Activated T-cell treated with anti-CD3 and anti-CD28 coated beads, Interleukin-2, amount 50 U/mL, for 48 hours (primary cell): ENCODE data around the gene XXYLT1.
"Not testable (repeated sequence)": the region's sequence is repeated elsewhere in the genome, so short reads cannot be mapped to it uniquely, and the experiment has no call there.

Experiments
- DNase-seq, 2 experiments: peaks; one replicate each; pipeline ENCODE4 v3.0.0-alpha.2; 2020

XXYLT1 gene

DNA sequence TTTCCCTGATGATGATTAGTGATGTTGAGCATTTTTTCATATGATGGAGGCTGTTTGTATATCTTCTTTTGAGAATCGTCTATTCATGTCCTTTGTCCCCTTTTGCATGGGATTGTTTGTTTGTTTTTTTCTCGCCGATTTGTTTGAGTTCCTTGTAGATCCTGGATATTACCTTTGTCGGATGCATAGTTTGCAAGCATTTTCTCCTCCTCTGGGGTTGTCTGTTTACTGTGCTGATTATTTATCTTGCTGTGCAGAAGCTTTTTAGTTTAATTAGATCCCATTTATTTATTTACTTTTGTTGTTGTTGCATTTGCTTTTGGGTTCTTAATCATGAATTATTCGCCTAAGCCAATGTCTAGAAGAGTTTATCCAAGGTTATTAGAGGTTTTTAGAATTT, 232.8 kb downstream of the XXYLT1 start:
- no peak for DNase-seq

DNA sequence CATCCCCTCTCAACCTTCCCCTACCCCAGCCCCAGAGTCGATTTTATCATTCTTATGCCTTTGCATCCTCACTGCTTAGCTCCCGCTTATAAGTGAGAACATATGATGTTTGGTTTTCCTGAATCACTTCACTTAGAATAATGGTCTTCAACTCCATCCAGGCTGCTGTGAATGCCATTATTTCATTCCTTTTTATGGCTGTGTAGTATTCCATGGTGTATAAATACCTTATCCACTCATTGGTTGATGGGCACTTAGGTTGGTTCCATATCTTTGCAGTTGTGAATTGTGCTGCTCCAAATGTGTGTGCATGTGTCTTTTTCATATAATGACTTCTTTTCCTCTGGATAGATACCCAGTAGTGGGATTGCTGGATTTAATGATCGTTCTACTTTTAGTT, 233.4 kb downstream of the XXYLT1 start:
- not testable (repeated sequence) for DNase-seq

DNA sequence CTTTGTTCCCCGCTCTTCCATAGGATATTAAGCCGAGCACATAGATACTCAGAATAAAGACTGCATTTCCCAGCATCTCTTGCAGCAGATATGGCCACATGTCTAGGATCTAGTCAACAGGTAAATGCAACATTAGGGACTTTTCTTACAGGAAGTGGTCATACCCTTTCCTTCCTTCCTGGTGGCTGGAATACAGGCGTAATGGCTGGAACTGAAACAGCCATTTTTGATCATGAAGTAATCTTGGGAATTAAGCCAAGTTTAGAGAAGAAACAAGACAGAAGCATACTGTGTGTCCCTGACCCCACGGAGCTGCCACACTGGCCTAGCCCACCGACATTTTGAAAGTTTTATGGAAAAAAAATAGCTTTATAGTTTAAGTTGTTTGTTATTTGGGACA, 234.0 kb downstream of the XXYLT1 start:
- DNase-seq = no peak

DNA sequence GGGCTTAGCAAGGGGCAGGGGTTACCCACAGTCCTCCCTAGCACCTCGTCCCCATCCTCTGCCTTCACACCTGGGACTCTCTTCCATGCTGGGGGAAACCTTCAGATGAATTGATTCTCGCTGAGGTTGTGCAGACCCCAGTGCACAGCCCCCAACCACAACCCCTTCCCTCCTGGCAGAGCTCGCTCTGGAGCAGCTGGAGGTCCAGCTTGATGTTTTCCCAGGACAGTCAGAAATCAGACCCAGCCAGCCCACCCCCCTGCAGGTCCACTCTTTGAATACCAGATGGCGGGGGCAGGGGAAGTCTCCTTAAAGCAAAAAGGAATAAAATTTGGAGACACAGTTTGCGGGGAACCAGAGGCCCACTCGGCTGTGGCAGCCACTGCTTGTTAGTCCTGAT, 234.4 kb downstream of the XXYLT1 start:
- DNase-seq = no peak

DNA sequence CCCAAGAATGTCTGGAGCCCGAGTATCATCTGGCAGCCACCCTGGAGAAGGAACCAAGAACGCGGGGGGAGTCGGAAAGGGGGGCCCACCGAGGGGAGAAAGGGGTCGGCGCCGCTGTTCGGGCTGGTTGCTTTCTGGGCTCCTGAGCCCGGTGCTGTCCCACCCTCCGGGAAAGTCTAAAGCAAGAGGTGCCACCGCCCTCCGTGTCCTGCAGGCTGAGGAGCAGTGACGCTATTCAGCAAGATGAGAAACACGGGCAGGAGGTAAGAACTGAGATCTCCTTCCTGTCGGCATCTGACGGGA, 234.8 kb downstream of the XXYLT1 start:
- no peak for DNase-seq

DNA sequence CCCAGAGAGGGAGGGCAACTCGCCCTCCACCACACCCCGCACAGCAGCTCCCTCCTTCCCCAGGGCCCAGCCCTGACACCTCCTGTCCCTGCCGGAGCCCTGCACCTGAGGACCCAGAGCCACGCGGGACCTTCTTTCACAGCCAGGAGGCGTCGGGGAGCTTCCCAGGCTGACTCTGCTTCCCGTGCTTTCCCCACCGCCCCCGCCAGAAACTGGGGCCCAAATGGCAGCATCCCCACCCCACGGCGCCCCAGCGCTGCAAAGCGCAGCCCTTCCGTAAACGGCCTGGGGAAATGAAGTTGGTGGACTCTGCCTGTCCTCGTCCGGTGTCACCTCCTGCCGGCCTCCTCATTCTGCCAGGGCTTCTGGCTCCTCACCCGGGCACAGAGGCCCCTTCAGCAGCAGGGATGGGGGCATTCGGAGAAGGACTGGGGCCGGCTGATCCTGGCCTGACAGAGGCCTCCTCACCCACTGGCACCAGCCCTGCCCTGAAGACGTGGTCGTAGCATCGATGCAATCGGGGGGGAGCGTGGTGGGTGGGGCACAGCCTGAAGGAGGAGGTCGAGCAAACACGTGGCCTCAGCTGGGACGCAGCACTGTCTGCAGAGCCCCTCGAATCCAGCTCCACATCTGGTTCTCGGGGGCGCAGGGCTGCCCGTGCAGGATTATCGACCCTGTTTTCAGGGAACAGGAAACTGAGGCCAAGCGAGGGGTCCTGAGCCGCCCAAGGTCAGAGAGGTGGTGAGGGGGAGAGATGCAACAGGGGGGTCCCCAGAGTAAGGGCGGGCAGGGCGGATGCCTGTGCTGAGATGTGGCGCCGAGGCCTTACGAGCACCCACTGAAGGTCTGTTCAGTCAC, 235.4 kb downstream of the XXYLT1 start:
- DNase-seq = no peak

DNA sequence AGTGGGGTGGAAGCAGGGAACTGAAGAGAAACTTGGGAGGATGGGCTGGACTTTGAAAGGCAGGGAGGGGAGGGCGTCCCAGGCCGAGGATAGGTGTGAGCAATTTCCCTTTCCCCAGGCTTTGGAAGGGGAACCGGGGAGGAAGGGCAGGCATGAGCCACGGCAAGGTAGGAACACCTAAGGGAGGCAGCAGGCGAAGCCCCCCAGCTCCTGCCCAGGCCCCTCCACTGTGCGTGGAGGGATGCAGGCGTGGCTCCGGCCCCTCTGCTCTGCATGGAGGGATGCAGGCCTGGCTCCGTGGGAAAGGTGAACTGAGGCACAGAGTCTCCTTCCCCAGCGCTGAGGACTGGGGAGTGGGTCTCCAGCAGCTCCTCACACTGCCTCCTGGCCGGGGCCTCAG, 236.4 kb downstream of the XXYLT1 start:
- no peak for DNase-seq

DNA sequence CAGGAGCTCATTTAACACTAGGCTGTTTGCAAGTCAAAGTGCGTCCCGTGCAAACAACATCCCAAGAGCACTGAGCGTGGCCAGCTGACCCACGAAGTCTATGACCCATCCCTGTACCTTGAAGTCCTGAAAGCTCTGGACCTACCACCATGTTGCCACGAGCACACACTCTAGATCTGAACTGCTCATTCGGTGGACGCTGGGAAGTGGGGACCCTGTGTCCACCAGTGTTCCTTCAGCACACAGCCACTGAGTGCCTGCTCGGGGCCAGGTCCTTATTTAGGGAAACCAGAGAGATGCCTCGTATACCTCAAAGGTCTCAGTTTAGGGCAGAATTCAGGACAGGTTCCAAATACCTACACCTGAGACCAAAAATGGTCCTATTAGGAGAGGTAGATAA, 236.9 kb downstream of the XXYLT1 start:
- no peak for DNase-seq

DNA sequence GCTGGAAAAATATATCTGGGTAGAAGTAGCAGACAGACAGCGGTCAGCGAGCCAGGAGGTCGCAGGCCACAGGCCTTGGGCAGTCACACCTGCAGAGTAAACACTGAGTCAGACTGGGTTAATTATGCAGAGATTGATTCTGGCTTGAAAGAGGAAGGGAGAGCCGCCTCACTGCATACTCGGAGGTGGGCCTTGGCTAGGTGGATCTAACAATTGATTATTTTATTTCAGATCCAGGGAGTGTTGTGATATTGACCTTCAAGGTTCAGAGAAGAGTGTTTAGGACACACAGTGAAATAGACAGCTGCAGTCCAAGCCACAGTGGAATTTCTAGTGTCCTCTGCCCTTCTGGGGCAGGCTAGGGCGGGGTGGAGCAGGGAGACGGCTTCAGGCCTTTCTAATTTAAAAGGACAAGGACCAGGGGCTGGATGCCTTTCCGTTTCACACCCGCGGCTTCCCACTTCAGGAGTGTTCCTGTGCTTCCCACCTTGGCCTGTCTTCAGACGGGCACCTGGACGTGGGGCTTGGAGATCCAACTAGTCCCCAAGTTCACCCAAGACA, 237.3 kb downstream of the XXYLT1 start:
- no peak for DNase-seq

DNA sequence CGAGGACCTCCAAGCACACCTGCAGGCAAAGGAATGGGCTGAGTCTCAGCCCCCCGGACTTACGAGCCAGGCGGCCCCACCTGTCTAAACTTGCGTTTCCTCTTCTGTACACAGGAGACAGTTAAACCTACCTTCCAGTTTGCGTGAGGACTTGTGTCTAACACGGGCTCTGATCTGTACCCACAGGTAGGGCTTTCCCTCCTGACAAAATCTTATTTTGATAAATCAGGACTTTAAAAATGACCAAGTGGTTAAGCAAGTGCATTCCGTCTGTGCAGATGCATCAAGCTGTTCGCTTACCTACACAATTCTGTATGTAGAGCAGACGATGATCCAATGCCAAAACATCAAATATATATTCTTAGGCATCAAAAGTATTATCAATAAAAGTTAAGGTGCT, 238.0 kb downstream of the XXYLT1 start:
- no peak for DNase-seq

DNA sequence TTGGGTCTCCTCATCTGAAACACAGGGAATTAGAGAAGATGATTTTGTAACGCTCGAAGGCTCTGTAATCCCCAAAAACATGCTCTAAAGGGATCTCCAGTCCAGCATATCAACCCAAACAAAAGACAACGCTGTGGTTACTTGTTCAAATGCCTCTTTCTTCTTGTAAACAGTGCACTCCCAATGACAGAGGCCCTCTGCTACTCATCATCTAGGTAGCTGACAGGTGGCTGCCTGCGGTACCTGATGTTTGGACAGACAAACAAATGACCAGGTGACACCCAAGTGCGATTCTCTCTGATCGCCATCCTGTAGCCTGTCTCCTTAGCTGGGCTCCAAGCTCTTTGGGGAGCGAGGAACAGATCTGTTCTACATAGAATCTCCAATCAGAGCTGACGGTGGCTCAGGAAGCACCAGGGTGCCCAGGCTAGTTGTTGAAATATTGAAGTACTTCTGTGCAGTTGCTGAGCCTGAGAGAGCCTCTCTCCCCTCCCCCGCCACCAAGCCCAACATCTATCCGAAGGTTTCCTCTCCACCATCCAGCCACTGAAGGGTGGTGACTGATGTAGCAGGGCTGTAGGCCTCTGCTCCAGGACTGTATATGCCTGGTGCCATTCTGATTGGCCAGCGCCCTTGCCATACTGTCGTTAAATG, 238.7 kb downstream of the XXYLT1 start:
- no peak for DNase-seq

DNA sequence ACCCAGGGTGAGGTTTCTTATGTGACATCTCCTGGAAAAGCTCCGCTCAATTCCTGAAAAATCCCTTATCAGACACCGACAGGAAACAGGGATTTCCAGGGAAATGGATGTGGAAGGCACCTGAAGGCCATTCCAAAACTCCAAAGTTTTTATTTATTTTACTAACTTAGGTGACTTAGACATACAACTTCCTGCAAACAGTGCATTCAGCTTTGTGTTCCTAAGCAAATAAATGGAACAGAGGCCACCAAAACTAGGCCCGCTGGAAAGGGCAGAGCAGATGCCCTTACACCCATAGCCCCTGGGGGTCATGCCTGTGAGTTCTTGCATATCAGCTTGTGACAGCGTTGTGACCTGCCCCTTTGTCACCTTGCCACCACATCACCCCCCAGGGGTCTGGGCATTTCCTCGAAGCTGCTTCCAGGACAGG, 239.4 kb downstream of the XXYLT1 start:
- no peak for DNase-seq

DNA sequence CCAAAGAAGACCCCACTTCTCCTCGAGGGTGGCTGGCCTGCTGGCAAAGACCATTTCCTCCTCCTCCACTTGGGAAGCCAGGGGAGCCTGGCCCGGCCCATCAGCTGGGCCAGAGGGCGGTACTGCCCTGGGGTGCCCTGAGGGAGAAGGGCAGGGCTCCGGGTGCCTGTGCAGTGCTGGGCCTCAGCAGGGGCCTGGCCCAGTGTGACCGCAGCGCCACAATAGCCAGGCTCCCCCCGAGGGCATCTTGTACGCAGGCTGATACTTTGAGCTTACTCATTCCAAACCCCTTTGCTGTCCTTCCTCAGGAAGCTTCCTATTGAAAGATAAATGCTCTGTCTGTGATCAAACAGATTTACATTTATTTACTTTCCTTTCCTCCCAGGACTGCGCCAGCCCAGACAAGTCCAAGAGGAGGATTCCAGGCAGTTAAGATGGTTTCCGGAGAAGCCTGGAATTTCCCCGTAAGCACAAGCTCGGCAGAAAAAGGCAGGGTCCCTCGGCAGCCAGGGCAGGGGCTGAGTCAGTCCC, 240.1 kb downstream of the XXYLT1 start:
- no peak for DNase-seq

DNA sequence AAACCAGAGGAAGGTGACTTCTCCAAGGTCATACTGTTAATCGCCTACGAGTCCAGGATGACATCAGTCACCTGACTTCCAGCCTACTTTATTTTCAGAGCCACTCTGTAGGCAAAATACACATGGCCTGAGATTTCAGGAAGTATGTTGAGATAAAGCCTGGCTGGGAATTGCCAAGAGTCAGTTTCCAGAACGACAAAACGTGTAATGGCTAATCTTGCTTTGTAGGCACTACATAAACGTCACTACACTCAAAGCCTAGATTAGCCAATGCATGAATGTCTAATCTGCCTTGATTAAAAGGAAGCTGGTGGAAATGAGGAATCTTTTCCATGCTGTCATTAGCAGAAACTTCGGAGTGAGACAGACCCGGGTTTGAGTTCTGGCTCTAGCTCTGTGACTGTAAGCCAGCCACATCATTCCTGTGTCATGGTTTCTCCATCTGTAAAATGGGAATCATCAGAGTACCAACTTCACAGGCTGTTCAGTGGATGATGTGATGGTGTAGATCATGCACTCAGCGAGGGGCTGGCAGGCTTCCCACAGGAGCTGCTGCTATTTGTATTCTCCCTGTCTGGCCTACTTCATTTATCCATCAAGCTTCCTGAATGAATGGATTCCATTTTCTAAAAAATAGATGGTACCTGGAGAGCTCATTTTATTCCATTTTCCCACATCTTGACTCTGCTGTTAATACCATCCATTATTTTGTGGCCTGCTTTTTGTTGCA, 241.9 kb downstream of the XXYLT1 start:
- no peak for DNase-seq

DNA sequence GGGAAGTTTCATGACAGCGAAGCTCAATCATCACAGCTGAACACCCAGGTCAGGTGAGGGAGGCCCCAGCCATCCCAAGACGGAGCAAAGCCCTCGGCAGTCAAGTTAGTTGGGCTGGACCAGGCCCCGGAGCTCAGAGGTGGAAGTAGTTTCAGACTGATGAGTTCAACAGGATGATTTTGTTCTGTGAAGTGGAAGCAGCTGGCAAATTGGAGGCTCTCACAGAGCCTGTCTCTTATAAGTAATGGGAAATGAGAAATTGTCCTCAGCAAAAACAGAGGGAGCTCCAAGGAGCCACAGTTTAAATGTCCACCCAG, 245.1 kb downstream of the XXYLT1 start:
- DNase-seq = no peak

DNA sequence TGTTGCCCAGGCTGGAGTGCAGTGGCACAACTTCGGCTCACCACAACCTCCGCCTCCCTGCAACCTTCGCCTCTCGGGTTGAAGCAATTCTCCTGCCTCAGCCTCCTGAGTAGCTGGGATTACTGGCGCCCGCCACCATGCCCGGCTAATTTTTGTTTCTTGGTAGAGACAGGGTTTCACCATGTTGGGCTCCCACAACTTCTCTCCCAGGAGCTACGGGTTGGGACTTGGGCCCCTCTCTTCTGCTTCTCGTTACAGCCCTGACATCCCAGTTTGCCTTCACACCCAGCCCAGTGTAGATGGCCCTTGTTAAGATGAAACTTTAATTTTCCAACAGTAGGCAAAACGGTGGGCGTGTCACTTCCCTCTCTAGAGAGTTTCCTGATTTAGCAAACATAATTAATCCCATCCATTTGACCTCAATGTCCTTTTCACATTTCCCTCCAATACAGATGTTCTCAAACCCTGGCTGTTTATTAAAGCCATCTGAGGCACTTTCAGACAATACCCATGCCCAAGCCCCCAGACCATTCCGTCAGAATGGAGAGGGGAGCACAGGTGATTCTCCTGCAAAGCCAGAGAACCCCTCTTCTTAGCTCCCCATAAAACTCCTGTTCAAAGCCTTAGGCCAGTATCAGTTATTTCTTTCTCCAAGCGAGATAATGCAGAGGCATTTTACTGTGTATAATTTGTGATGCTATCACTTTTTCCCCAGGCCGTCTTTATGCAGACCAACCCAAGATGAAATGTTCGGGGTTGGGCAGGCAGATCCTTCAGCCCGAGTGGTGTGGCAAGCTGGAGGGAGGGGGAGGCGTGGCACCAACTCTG, 245.7 kb downstream of the XXYLT1 start:
- DNase-seq = no peak

DNA sequence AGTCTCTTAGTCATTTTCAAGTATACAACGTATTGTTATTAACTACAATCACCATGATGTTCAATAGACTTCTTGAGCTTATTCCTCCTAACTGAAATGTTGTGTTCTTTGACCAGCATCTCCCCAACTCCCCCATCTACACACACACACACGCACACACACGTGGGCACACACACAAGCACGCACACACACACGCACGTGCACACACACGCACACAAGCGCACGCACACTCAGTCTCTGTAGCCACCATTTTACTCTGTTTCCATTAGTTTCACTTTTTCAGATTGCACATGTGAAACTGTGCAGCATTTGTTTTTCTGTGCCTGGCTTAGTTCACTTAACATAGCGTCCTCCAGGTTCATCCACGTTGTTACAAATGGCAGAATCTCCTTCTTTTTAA, 247.0 kb downstream of the XXYLT1 start:
- DNase-seq = no peak

DNA sequence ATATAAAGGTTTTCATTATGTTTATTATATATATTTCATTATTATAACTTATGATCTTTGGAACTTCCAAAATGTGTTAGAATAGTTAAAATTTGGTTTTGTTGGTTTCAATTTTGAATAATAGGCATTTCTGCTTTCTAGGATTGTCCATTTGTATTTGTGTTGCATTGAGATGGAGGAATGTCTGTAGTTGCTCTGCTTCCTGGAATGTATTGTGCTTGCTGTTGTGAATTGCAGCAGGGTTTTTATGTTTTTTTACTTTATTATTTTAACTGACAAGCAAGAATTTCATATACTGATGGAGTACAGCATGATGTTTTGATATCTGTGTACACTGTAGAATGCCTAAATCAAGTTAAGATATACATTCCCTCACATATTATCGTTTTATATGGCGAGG, 247.4 kb downstream of the XXYLT1 start:
- DNase-seq = no peak

DNA sequence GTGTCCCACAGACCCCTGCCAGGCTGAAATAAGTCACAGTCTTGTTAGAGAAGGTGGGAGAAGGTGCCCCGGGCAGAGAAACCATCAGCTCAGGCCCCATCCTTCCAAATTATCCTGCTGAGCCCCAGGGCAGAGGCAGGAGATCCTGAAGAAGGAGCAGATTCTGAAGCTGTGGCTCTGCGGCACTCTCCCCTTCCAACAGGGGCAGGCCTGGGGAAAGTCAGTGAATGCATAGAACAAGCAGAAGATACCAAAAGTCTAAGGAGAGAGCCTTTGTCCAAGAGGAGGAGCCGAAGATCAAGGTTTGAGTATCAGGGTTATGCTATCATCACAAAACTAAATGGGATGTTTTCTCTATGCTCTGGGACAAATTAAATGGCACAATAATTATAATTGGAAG, 249.3 kb downstream of the XXYLT1 start:
- DNase-seq = no peak

DNA sequence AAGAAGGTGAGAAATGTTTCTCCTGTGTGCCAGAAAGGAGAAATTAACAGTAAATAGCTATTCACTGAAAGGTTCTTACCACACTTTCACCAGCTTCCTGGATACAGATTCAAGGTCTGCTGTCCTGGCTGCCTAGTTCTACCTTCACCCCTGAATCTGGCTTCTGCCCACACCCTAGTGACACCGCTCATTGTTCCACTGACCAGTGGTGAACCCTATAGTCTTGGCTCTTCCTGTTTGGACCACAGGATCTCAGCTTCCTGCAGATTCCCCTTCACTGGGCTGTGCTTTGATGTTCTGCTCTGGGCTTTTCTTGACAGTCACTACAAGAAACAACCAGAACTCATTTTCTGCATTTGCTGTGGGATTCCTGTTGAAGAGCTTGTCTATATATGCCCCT, 250.0 kb downstream of the XXYLT1 start:
- no peak for DNase-seq

DNA sequence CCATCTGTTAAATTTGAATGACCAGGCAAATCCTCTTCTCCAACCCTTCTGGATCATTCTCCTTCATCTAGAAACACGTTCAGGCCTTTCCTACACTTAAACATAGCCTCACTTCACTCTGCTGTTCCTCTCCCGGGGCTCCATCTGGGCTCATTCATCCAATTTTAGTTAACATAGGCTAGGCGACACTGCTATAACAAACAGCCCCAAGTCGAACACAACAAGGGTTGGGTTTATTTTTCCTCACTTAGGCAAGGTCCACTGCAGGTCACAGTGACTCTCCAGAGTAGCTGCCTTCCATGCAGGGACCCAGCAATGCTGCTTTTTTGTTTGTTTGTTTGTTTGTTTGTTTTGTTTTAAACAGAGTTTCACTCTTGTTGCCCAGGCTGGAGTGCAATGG, 250.8 kb downstream of the XXYLT1 start:
- no peak for DNase-seq

DNA sequence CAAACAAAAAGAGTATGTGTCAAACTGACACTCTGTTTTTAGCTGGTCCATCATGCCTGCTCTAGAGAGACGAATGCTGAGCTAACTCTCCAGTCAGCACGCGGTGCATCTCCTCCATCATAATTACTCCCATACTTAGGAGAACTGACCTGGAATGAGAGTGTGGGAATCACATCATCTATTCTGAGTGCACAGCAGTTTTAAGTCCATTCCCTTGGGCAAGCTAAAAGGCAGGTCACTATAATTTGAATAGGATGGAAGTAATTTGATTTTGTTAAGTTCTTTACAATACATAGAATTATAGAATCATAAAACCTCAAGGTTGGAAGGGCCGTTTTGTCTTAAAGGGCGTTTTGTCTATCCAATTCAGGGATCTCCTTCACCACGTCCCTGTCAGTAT, 251.6 kb downstream of the XXYLT1 start:
- DNase-seq = no peak
